CD14-positive monocyte (primary cell): Measurements from ENCODE around the gene UGGT1. TPM values are rescaled to one million over a fixed set of nuclear protein-coding genes. Genes with fewer than 3 reads are reported as not detected.

ENCODE experiments used
- DNase-seq, 3 donors: peaks; one replicate each; pipeline ENCODE4 v3.0.0-alpha.2; 2011 to 2022
- H2AFZ ChIP-seq: 2 replicates; pipeline ENCODE4 v1.6.0; 2012; ENCODE audit warnings: mild to moderate bottlenecking, low read depth, low read length, inconsistent platforms; ENCODE audit not compliant: insufficient read depth, poor library complexity, severe bottlenecking
- H3K27ac ChIP-seq, 2 donors: 1 replicate in 1 of 2; 2 replicates in 1 of 2; pipeline ENCODE4 v1.5.1; 2012 to 2013; ENCODE audit warnings: low read length in 2 of 2, control low read depth in 1 of 2, inconsistent platforms in 1 of 2, low read depth in 1 of 2, mild to moderate bottlenecking in 1 of 2
- H3K27me3 ChIP-seq, 2 donors: one replicate each; pipeline versions ENCODE4 v1.6.0 to v1.6.1; 2011 to 2013; ENCODE audit warnings: low read length in 2 of 2; ENCODE audit not compliant: control insufficient read depth in 2 of 2, insufficient read depth in 2 of 2
- H3K36me3 ChIP-seq, 2 donors: replicated peaks in 1 of 2; 1 replicate in 1 of 2; 2 replicates in 1 of 2; pipeline versions ENCODE4 v1.5.1 to v1.6.1; 2012 to 2013; ENCODE audit warnings: low read length in 2 of 2, control low read depth in 1 of 2, inconsistent platforms in 1 of 2, mild to moderate bottlenecking in 1 of 2; ENCODE audit not compliant: insufficient read depth in 2 of 2, control insufficient read depth in 1 of 2
- H3K4me1 ChIP-seq, 2 donors: 1 replicate in 1 of 2; 2 replicates in 1 of 2; pipeline versions ENCODE4 v1.5.1 to v1.6.1; 2012 to 2013; ENCODE audit warnings: low read length in 2 of 2, control low read depth in 1 of 2, inconsistent platforms in 1 of 2, mild to moderate bottlenecking in 1 of 2, moderate library complexity in 1 of 2; ENCODE audit not compliant: insufficient read depth in 2 of 2, control insufficient read depth in 1 of 2
- H3K4me2 ChIP-seq: replicated peaks from 2 replicates; pipeline ENCODE3; 2012; ENCODE audit warnings: low read length, moderate library complexity, mild to moderate bottlenecking; ENCODE audit not compliant: poor library complexity, severe bottlenecking; ENCODE audit errors: extremely low read depth
- H3K4me3 ChIP-seq, 3 experiments: fragments of 200-600 bp in 1 of 3; sonication (generic) in 1 of 3; replicated peaks in 1 of 3; 1 replicate in 2 of 3; 2 replicates in 1 of 3; pipeline ENCODE4 v1.5.1; 2011 to 2013; ENCODE audit warnings: low read length in 3 of 3, mild to moderate bottlenecking in 3 of 3, control low read depth in 2 of 3, low read depth in 2 of 3, inconsistent platforms in 1 of 3, moderate library complexity in 1 of 3
- H3K79me2 ChIP-seq: 2 replicates; pipeline ENCODE4 v1.6.0; 2012; ENCODE audit warnings: mild to moderate bottlenecking, control low read depth, inconsistent platforms, low read length, moderate library complexity; ENCODE audit not compliant: insufficient read depth
- H3K9ac ChIP-seq: 2 replicates; pipeline ENCODE4 v1.6.0; 2017; ENCODE audit warnings: low read length, mild to moderate bottlenecking; ENCODE audit not compliant: insufficient read depth, poor library complexity, severe bottlenecking
- H3K9me3 ChIP-seq, 2 donors: replicated peaks in 1 of 2; 1 replicate in 1 of 2; 2 replicates in 1 of 2; pipeline versions ENCODE4 v1.5.1 to v1.6.1; 2012 to 2013; ENCODE audit warnings: low read length in 2 of 2, control low read depth in 1 of 2; ENCODE audit not compliant: control insufficient read depth in 1 of 2, insufficient read depth in 1 of 2
- H4K20me1 ChIP-seq: 2 replicates; pipeline ENCODE4 v1.6.0; 2012; ENCODE audit warnings: mild to moderate bottlenecking, low read length, control low read depth, moderate library complexity; ENCODE audit not compliant: insufficient read depth
- H3K27ac Mint-ChIP-seq, 7 donors: one replicate each; pipeline ENCODE4 v1.8.0; 2020; ENCODE audit warnings: mild to moderate bottlenecking in 7 of 7, mixed read lengths in 7 of 7, moderate library complexity in 6 of 7, inconsistent platforms in 2 of 7
- H3K27me3 Mint-ChIP-seq, 3 donors: one replicate each; pipeline ENCODE4 v1.8.0; 2021 to 2022; ENCODE audit warnings: low read depth in 3 of 3, mild to moderate bottlenecking in 3 of 3, mixed read lengths in 3 of 3, moderate library complexity in 3 of 3, inconsistent platforms in 1 of 3
- H3K36me3 Mint-ChIP-seq, 2 donors: one replicate each; pipeline ENCODE4 v1.8.0; 2020; ENCODE audit warnings: mixed read lengths in 2 of 2, inconsistent platforms in 1 of 2, mild to moderate bottlenecking in 1 of 2
- H3K4me1 Mint-ChIP-seq: one replicate; pipeline ENCODE4 v1.8.0; 2020; ENCODE audit warnings: mild to moderate bottlenecking, mixed read lengths
- H3K4me3 Mint-ChIP-seq, 2 donors: one replicate each; pipeline ENCODE4 v1.8.0; 2020; ENCODE audit warnings: mild to moderate bottlenecking in 2 of 2, mixed read lengths in 2 of 2, moderate library complexity in 1 of 2
- H3K9me3 Mint-ChIP-seq, 7 donors: one replicate each; pipeline ENCODE4 v1.8.0; 2020 to 2022; ENCODE audit warnings: mixed read lengths in 7 of 7, mild to moderate bottlenecking in 6 of 7, moderate library complexity in 6 of 7, inconsistent platforms in 2 of 7
- WGBS: methylation state at CpG from one replicate; pipeline ENCODE4 v1.1.5; 2013; ENCODE audit warnings: missing lambda C conversion rate; ENCODE audit not compliant: insufficient coverage; 5-methylcytosine and 5-hydroxymethylcytosine counted together
- intact Hi-C, 2 donors: fragments of 100-400 bp; cut with micrococcal nuclease; formaldehyde crosslinking; loops; one replicate each; pipeline versions ENCODE4 v1.15.0 to v1.15.1; 2023
- polyA plus RNA-seq, 3 donors: library from polyadenylated mRNA; depleted of rRNA in 1 of 3; unstranded in 2 of 3; stranded (reverse) in 1 of 3; fragments of 300-500 nt in 2 of 3; fragments of >200 nt in 1 of 3; fragmentation: Illumina TruSeq in 2 of 3; gene quantifications; 1 replicate in 2 of 3; 2 replicates in 1 of 3; pipeline ENCODE4 v1.2.3, GENCODE V29; 2012 to 2021
- TF ChIP-seq, protein P1 (sequence below): fragments of 200-600 bp; IDR thresholded peaks from one replicate; pipeline ENCODE4 v1.8.0; 2022; ENCODE audit warnings: antibody characterized with exemption, mild to moderate bottlenecking

UGGT1 gene
- polyA plus RNA-seq, 3 donors, result 8.7 to 15.8 (median 13.8) TPM

DNA sequence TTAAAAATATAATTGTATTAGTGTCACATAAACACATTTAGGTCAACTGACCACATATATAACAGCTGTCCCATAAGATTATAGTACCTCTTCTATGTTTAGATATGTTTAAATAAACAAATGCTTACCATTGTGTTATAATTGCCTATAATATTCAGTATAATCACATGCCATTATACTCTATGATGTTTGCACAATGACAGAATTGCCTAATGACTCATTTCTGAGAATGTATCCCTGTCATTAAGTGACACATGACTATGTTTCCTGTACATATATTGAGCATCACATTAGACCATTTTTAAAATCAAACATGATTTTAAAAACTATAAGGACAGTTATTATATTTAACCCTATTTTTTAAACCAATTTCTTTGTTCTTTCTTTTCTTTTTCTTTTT lies 137.9 kb downstream of the UGGT1 start:
- Histone ChIP-seq H3K27ac (no peak overlapping the region), H3K79me2 (no peaks in the 10 kb centered on the region), H3K36me3 (no peaks in the 10 kb centered on the region), H3K4me1 (peaks cover 4 to 12% of the 10 kb centered on the region in 2 donors), H3K4me3 (no peak overlapping the region), H3K9ac (no peak overlapping the region), H3K9me3 (no peaks in the 10 kb centered on the region), H4K20me1 (no peaks in the 10 kb centered on the region), H2AFZ (no peak overlapping the region), H3K27me3 (peaks cover 0 to 11% of the 10 kb centered on the region in 2 donors), H3K4me2 (no peak overlapping the region)
- H3K27me3 Mint-ChIP-seq, result peaks cover 10 to 23% (median 12%) of the 10 kb centered on the region in 3 donors
- H3K27ac Mint-ChIP-seq, result peak overlapping the region in 1 of 7 donors; percentile 66
- peak; percentile 32 to 77 (median 61) for DNase-seq
- H3K36me3 Mint-ChIP-seq, result no peaks in the 10 kb centered on the region
- H3K4me1 Mint-ChIP-seq, result peaks cover 13% of the 10 kb centered on the region
- H3K4me3 Mint-ChIP-seq, result no peak overlapping the region
- TF ChIP-seq, protein P1, sequence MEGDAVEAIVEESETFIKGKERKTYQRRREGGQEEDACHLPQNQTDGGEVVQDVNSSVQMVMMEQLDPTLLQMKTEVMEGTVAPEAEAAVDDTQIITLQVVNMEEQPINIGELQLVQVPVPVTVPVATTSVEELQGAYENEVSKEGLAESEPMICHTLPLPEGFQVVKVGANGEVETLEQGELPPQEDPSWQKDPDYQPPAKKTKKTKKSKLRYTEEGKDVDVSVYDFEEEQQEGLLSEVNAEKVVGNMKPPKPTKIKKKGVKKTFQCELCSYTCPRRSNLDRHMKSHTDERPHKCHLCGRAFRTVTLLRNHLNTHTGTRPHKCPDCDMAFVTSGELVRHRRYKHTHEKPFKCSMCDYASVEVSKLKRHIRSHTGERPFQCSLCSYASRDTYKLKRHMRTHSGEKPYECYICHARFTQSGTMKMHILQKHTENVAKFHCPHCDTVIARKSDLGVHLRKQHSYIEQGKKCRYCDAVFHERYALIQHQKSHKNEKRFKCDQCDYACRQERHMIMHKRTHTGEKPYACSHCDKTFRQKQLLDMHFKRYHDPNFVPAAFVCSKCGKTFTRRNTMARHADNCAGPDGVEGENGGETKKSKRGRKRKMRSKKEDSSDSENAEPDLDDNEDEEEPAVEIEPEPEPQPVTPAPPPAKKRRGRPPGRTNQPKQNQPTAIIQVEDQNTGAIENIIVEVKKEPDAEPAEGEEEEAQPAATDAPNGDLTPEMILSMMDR, result no peak
- peaks cover 0 to 7% (median 2%) of the 10 kb centered on the region in 7 donors for H3K9me3 Mint-ChIP-seq
- intact Hi-C loops, result no loop called here

DNA sequence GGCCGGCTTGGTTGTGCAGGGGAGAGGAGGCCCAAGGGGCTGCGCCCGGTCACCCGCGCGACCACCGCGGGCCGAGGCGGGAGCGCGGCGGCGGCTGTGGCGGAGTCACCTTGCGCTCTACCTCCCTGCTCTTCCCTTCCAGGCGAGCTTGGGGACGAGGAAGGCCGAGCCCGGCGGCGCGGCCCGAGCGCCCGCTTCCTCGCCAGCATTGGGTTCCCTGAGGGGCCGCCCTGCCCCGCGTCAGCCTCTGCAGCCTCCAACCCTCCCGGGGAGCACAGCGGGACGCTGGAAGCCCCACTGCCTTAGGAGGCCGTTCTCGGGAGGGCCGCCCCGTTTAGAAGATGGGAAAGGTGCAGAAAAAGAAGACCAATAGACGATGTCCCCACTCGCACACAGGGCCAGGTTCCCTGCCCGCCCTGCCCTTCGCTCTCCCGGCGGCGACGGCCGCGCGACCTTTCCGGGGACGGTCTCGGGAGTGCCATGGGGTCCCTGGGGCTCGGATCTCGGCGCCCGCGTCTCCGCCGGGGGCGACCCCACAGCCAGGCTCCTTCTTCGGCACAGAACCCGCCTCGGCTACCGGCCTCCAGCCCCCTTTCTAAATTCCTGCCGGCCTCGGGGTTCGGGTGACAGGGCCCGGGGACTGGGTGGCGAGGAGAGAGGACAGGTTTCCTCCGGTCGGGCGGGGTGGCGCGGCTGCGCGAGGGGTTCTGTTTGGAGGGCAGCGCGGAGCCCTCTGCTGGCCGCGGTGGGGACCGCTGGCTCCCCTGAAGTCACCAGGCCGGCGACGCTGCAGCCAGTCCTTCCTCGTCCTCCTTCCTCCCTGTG lies 142.2 kb downstream of the UGGT1 start:
- H3K36me3 ChIP-seq, result no peaks in the 10 kb centered on the region
- 0% methylated on average over 64 of the region's 84 CpGs for WGBS
- no peaks in the 10 kb centered on the region for H4K20me1 ChIP-seq
- Mint-ChIP-seq H3K27ac (peak overlapping the region in 4 of 7 donors; percentile 50 to 81 (median 74)), H3K27me3 (peaks cover 10 to 26% (median 14%) of the 10 kb centered on the region in 3 donors), H3K4me3 (peak overlapping the region; percentile 81 to 90), H3K4me1 (peaks cover 13% of the 10 kb centered on the region), H3K36me3 (no peaks in the 10 kb centered on the region), H3K9me3 (peaks cover 0 to 2% (median 0%) of the 10 kb centered on the region in 7 donors)
- H3K9me3 ChIP-seq, result no peaks in the 10 kb centered on the region
- H3K27ac ChIP-seq, result peak overlapping the region in 1 of 2 donors; percentile 80
- H3K9ac ChIP-seq, result peak overlapping the region; percentile 84
- intact Hi-C loops, result loop anchor here in 1 of 2 donors (2.0 kb wide), 1 partner anchor 54 kb away; no protein-coding TSS in a partner anchor
- no peaks in the 10 kb centered on the region for H3K79me2 ChIP-seq
- H2AFZ ChIP-seq, result peak overlapping the region; percentile 99
- H3K4me2 ChIP-seq, result peak overlapping the region; percentile 88
- peak overlapping the region; percentile 51 to 85 (median 81) for H3K4me3 ChIP-seq
- peaks cover 4 to 12% of the 10 kb centered on the region in 2 donors for H3K4me1 ChIP-seq
- H3K27me3 ChIP-seq, result peaks cover 0 to 11% of the 10 kb centered on the region in 2 donors
- peak; percentile 78 to 82 (median 78) for DNase-seq
- TF ChIP-seq, protein P1, result peak; percentile 93
